Prostate gland (tissue), 2 donors: ENCODE data around the gene HDDC3.

Source experiments
- CTCF ChIP-seq, 4 experiments: fragments of 200-600 bp in 2 of 4; fragments of 450-650 bp in 2 of 4; sonication (generic) in 2 of 4; IDR thresholded peaks; 1 replicate in 3 of 4; 2 replicates in 1 of 4; pipeline ENCODE4 v1.5.1; 2016 to 2019; ENCODE audit warnings: antibody characterized with exemption in 4 of 4, mild to moderate bottlenecking in 2 of 4, moderate library complexity in 2 of 4
- POLR2A ChIP-seq: fragments of 450-650 bp; IDR thresholded peaks from one replicate; pipeline ENCODE4 v1.6.1; 2016; ENCODE audit warnings: antibody characterized with exemption, mild to moderate bottlenecking

GRCh38 chr15:90955624-90956273 lies 23.4 kb upstream of the HDDC3 start:
- TF ChIP-seq CTCF (IDR thresholded peaks at IDR 0.05) (no peak), POLR2A (no peak)
